ENCODE measurements around the gene ORM1. TPM values are rescaled to one million over a fixed set of nuclear protein-coding genes. Genes with fewer than 3 reads are reported as not detected.

ORM1 gene
- total RNA-seq, 2 experiments from 2014 or later = not detected

DNA sequence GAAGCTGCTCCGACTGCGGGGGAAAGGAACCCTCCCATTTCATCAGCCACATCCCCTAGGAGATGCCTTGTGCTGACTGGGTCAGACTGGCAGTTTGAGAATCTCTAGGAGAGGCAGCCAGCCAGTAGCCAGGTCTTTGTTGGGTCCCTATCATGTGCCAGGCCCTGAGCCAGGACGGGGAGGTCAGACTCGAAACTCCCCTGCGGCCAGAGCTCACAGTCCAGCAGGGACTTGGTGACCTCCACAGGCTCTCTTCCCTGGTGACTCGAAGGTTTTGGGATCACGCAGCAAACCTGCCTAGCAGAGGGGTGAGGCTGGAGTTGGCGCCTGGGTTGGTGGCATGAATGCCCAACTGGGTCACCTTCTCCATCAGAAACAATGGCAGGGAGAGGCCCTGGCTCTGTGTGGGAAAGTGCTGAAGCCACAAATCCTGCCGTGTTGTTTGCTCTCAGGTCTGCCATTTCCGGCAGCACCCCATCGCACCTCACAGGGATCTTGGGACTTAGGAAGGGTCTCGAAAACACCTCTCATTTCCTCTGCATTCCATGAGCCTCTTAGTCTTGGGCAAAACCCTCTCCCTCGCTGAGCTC, 14.4 kb upstream of the ORM1 start:
- no peaks in the 10 kb centered on the region for H3K9me3 Mint-ChIP-seq

GRCh38 chr9:114309096-114309495, 13.8 kb upstream of the ORM1 start:
- H3K36me3 Mint-ChIP-seq = no peaks in the 10 kb centered on the region
- no peak overlapping the region for H3K27ac Mint-ChIP-seq
- H3K27me3 Mint-ChIP-seq = peaks cover 2% of the 10 kb centered on the region
- no peak overlapping the region for H3K4me3 Mint-ChIP-seq
- DNase-seq (no peak), ATAC-seq (ENCODE audit: low read depth) (no peak)
- POLR2A ChIA-PET = no interaction called here
- peaks cover 2% of the 10 kb centered on the region for H3K4me1 Mint-ChIP-seq
- no peaks in the 10 kb centered on the region for H3K9me3 Mint-ChIP-seq

More for the DNA sequence above, 14.4 kb upstream of the ORM1 start:
- Mint-ChIP-seq H3K4me1 (peaks cover 2% of the 10 kb centered on the region), H3K27me3 (peaks cover 2% of the 10 kb centered on the region), H3K4me3 (no peak overlapping the region), H3K36me3 (no peaks in the 10 kb centered on the region), H3K27ac (no peak overlapping the region)
- no peak for ATAC-seq (ENCODE audit: low read depth)
- POLR2A ChIA-PET = no interaction called here
- peak; percentile 8 for DNase-seq

DNA sequence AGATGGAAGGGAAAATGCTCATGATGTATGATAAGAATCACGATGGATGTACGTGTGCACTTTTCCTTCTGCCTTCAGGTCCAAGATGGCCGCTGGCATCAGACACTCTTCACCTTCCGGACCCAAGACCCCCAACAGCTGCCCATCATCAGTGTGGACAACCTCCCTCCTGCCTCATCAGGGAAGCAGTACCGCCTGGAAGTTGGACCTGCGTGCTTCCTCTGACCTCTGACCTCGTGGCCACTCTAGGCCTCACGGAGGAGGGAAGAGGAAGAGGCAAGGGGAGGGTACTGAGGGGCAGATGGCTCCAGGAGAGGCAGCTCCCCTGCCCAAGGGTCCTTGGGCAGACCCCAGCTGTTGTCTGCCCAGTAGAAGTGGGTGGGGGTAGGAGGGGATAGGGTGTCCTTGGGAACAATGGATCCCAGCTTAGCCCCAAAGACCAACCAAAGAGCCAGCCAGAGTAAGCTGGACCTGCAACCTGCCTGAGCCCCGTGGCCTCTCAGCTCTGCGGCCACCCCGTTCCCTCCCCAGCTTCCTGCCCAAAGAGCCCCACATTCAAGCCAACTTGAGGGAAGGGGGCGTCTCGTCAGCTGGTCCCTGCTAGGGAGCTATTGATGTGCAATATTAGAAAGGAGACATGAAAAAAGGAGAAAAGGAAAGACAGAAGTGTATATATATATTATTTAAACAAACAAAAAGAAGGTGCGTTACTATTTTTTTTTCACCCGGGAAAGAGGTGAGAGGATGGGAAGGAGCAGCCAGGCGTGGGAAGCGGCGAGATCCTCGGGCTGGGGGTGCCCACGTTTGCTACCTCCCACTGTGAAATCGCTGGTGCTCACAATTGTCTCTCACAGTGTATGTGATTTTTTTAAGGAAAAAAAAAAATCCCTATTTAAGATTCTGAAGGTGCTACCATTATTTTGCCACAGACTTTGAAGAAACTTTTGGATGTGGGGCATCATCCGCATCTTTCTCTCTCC, 12.1 kb upstream of the ORM1 start:
- ATAC-seq (ENCODE audit: low read depth) = no peak
- DNase-seq = no peak
- POLR2A ChIA-PET = no interaction called here
- no peaks in the 10 kb centered on the region for H3K4me1 Mint-ChIP-seq
- H3K9me3 Mint-ChIP-seq = no peaks in the 10 kb centered on the region
- H3K27me3 Mint-ChIP-seq = peaks cover under 1% of the 10 kb centered on the region
- no peak overlapping the region for H3K4me3 Mint-ChIP-seq
- H3K36me3 Mint-ChIP-seq = no peaks in the 10 kb centered on the region
- no peak overlapping the region for H3K27ac Mint-ChIP-seq

GRCh38 chr9:114311571-114312512, 11.1 kb upstream of the ORM1 start:
- no peak for DNase-seq
- no peak overlapping the region for H3K27ac Mint-ChIP-seq

GRCh38 chr9:114312513-114312875, 10.4 kb upstream of the ORM1 start:
- no peak for DNase-seq
- no peaks in the 10 kb centered on the region for H3K9me3 Mint-ChIP-seq
- H3K27me3 Mint-ChIP-seq = no peaks in the 10 kb centered on the region
- H3K4me3 Mint-ChIP-seq = no peak overlapping the region
- H3K4me1 Mint-ChIP-seq = no peaks in the 10 kb centered on the region
- POLR2A ChIA-PET = no interaction called here
- ATAC-seq (ENCODE audit: low read depth) = no peak
- no peaks in the 10 kb centered on the region for H3K36me3 Mint-ChIP-seq
- H3K27ac Mint-ChIP-seq = no peak overlapping the region

More at GRCh38 chr9:114311571-114312512, 11.1 kb upstream of the ORM1 start:
- Mint-ChIP-seq H3K27me3 (no peaks in the 10 kb centered on the region), H3K9me3 (no peaks in the 10 kb centered on the region), H3K4me3 (no peak overlapping the region), H3K36me3 (no peaks in the 10 kb centered on the region), H3K4me1 (no peaks in the 10 kb centered on the region)
- ATAC-seq (ENCODE audit: low read depth) = no peak
- POLR2A ChIA-PET = no interaction called here

GRCh38 chr9:114313186-114313585, 9.7 kb upstream of the ORM1 start:
- no peak overlapping the region for H3K4me3 Mint-ChIP-seq
- no peak for DNase-seq
- no peaks in the 10 kb centered on the region for H3K36me3 Mint-ChIP-seq
- no peak overlapping the region for H3K27ac Mint-ChIP-seq
- no peak for ATAC-seq (ENCODE audit: low read depth)
- H3K4me1 Mint-ChIP-seq = peaks cover 5% of the 10 kb centered on the region
- no peaks in the 10 kb centered on the region for H3K9me3 Mint-ChIP-seq
- POLR2A ChIA-PET = no interaction called here
- no peaks in the 10 kb centered on the region for H3K27me3 Mint-ChIP-seq

DNA sequence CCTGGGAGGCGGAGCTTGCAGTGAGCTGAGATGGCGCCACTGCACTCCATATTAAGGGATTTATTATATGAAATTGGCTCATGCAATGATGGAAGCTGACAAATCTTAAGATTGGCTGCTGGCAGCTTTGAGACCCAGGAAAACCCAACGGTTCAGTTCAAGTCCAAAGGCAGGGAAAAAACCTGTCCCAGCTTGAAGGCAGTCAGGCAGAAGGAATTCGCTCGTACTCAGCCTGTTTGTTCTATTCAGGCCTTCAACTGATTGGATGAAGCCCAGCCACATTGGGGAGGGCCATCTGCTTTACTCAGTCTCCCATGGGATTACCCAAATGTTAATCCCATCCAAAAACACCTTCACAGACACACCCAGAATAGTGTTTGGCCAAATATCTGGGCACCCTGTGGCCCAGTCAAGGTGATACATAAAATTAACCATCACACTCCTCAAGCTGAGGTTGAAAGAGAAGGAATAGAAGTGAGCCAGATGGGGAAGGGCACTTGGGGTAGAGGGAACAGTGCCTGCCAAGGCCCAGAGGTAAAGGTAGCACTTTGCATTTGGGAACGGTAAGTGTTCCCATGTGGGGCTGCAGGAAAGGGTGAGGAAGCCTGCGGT, 8.5 kb upstream of the ORM1 start:
- POLR2A ChIA-PET = interaction anchor here (0.6 kb wide), 1 partner anchor 241 kb away, joined by 7 read pairs; no protein-coding TSS in a partner anchor
- H3K27ac Mint-ChIP-seq = no peak overlapping the region
- no peak for ATAC-seq (ENCODE audit: low read depth)
- H3K4me1 Mint-ChIP-seq = peaks cover 5% of the 10 kb centered on the region
- H3K27me3 Mint-ChIP-seq = peaks cover 2% of the 10 kb centered on the region
- no peak overlapping the region for H3K4me3 Mint-ChIP-seq
- no peak for DNase-seq
- no peaks in the 10 kb centered on the region for H3K9me3 Mint-ChIP-seq
- H3K36me3 Mint-ChIP-seq = no peaks in the 10 kb centered on the region

DNA sequence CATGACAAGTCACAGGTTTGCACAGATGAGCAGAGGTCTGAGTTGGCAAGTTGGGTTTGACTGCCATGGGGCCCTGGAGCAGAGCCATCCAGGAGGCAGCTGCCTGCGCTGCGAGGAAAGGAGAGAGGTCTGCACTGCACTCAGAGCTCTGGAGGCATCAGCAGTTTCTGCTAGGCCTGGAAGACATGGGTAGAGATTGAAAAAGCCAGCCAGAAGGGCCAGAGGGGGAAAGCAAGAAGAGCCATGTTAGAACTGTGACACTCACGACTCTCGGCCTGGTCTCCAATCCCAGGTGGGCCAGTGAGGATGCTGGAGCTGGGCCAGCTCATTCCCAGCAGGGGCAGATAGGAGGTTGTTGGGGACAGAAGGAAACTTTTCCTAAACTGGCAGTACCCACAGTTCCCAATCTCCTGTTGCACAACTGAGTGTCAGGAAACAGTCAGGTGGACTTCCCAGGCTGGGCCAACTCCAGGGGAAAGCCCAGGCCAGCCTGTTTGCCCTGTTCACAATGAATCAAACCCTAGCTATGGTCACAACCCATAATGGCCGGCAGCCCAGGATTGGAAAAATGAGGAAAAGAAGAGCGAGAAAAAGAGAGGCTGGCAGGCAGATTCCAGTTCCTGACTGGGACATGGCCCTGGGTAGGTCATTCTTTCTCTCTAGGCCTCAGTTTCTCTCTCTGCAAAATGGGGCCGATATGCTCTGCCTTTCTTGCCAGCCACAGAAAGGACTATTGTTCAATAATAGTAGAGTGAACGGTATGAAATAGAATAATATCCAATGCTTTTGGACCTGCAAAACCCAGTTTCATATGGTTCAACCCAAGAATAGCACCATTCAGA, 7.8 kb upstream of the ORM1 start:
- no peaks in the 10 kb centered on the region for H3K36me3 Mint-ChIP-seq
- H3K9me3 Mint-ChIP-seq = no peaks in the 10 kb centered on the region
- POLR2A ChIA-PET = interaction anchor here (0.6 kb wide), 1 partner anchor 242 kb away, joined by 7 read pairs; no protein-coding TSS in a partner anchor
- DNase-seq (no peak), ATAC-seq (ENCODE audit: low read depth) (no peak)
- peaks cover 5% of the 10 kb centered on the region for H3K4me1 Mint-ChIP-seq
- H3K27ac Mint-ChIP-seq = no peak overlapping the region
- peaks cover 2% of the 10 kb centered on the region for H3K27me3 Mint-ChIP-seq
- H3K4me3 Mint-ChIP-seq = no peak overlapping the region

DNA sequence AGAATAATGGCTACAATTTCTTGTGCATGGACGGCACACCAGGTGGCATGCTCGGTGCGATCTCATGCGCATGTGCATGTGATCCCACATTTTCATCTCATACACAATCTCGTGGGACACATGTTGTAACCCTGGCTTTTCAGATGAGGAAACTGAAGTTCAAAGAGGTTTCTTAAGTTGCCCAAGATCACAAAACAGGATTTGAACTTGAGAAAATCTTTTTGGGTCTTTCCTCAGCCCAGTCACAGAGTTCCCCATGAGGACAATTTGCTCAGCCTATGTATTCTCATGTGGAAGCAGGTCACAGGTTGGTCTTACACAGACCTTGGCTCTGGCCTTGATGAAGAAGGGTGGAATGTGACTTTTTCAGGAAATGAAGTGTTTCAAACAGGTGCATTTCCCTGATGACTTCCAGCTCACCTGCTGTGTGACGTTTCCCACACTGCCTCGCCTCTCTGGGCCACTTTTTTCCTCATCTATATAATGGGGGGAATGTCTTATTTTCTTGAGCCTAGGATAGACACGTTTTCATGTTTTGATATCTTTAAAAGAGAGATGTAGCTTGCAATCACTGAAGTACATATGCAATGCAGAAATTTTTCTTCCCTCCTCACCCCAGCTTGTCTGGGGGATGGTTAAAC, 7.1 kb upstream of the ORM1 start:
- Mint-ChIP-seq H3K9me3 (no peaks in the 10 kb centered on the region), H3K36me3 (no peaks in the 10 kb centered on the region), H3K27ac (no peak overlapping the region), H3K27me3 (peaks cover 2% of the 10 kb centered on the region), H3K4me3 (no peak overlapping the region), H3K4me1 (peaks cover 5% of the 10 kb centered on the region)
- POLR2A ChIA-PET = no interaction called here
- ATAC-seq (ENCODE audit: low read depth) = no peak
- DNase-seq = no peak

DNA sequence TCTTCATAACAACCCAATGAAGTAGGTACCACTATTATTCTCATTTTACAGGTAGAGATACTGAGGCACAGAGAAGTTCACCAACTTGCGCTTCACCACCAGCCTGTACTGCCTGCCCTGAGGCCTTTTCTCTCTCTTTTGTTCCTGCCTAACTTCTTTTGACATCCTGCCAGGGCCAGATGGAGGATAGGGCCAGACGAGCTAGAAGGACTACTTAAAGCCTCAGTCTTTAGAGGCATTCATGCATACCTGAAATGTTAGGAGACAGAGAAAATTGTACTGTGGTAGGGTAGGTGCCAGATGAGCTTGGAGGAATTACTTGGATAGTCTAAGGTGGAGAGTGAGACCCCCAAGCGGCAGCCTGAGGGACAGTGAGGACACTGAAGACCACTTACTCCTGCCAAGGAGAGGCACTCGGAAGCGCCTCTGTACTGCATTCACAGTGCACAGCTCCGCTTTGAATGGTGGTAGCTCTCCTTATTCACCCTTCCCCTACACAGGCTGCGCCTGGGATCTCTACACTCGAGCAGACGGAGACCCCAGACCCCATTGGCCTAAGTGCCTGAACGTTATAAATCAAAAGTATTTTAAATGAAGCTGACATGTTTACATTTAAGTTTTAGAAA, 6.2 kb upstream of the ORM1 start:
- POLR2A ChIA-PET = no interaction called here
- Mint-ChIP-seq H3K27ac (no peak overlapping the region), H3K27me3 (peaks cover 2% of the 10 kb centered on the region)

GRCh38 chr9:114317665-114318357, 5.1 kb upstream of the ORM1 start:
- Mint-ChIP-seq H3K4me1 (peaks cover 5% of the 10 kb centered on the region), H3K9me3 (no peaks in the 10 kb centered on the region), H3K27ac (no peak overlapping the region), H3K4me3 (no peak overlapping the region), H3K36me3 (no peaks in the 10 kb centered on the region), H3K27me3 (peaks cover 2% of the 10 kb centered on the region)
- DNase-seq = no peak
- no peak for ATAC-seq (ENCODE audit: low read depth)
- POLR2A ChIA-PET = no interaction called here

More for the DNA sequence above, 6.2 kb upstream of the ORM1 start:
- Mint-ChIP-seq H3K9me3 (no peaks in the 10 kb centered on the region), H3K4me3 (no peak overlapping the region), H3K4me1 (peaks cover 5% of the 10 kb centered on the region), H3K36me3 (no peaks in the 10 kb centered on the region)
- ATAC-seq (ENCODE audit: low read depth) = no peak
- no peak for DNase-seq

Measured in activated naive CD8-positive, alpha-beta T cell treated with anti-CD3 and anti-CD28 coated beads, Interleukin-2, amount 10 ng/mL, durations not matched to agents 7 days and 5 days (primary cell).